Hepatocyte (in vitro differentiated cells): ENCODE measurements around the gene SLC6A8.

ENCODE experiments used
- CTCF ChIP-seq: fragments of 200-600 bp; sonication (generic); IDR thresholded peaks from 2 replicates; pipeline ENCODE4 v1.5.1; 2016; ENCODE audit warnings: antibody characterized with exemption, mild to moderate bottlenecking; ENCODE audit not compliant: poor library complexity
- EZH2 ChIP-seq: fragments of 200-600 bp; sonication (generic); IDR thresholded peaks from 2 replicates; pipeline ENCODE4 v1.6.1; 2016; ENCODE audit warnings: antibody characterized with exemption, mild to moderate bottlenecking, borderline replicate concordance
- EZH2phosphoT487 ChIP-seq: fragments of 200-600 bp; sonication (generic); IDR thresholded peaks from one replicate; pipeline ENCODE4 v1.6.1; 2018; ENCODE audit warnings: antibody characterized with exemption, mild to moderate bottlenecking, low read depth, moderate library complexity; ENCODE audit not compliant: unreplicated experiment, severe bottlenecking

GRCh38 chrX:153694687-153695270 is 7.1 kb downstream of the SLC6A8 start:
- TF ChIP-seq CTCF: no peak
- TF ChIP-seq EZH2phosphoT487: no peak
- no peak for TF ChIP-seq EZH2
